ENCODE measurements around the gene PSMA7. TPM values are rescaled to one million over a fixed set of nuclear protein-coding genes. Genes with fewer than 3 reads are reported as not detected.

Gene PSMA7
- total and polyA plus RNA-seq, 2 of the 8 experiments (the other 6 are each of a cell fraction or from before 2014, with no cell fraction given): 361 to 648 TPM

DNA sequence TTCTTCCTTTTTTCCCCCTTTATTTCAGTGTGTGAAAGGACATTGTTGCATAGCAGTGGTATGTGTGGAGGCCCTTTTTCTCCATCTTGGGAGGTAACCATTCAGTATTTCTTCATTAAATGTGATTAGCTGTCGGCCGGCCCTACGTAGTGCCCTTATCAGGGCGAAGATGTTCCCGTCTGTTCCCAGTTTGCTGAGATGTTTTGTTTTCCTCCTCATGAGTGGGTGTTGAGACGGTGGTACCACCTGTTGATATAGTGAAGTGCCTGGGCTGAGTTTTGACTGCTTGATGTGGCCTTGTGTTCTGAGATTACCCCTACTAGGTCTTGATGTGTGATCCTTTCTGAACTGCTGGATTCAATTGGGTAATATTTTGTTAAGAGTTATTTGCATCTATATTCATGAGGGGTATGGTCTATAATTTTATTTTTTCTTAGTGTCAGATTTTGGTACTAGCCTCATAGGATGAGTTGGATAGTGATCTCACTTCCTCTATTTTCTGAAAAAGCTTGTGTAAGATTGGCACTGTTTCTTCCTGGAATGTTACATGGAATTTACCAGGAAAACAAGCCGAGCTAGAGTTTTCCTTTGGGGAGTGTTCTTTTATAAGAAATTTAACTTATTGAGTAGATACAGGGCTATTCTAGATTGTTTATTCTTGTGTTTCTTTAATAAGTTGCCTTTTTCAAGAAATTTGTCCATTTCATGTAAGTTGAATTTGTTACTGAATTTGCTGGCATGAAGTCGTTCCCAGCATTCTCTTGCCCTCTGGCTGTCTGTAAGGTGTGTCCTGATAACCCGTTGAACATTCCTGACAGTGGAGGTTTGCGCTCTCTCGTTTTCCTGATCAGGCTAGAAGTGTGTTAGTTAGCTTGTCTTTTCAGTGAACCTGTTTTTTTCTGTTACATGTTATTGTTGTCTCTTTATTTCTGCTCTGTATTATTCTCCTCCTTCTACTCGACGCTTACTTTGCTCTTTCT lies 44.0 kb upstream of the PSMA7 start (continued):
- TF ChIP-seq, protein P1, sequence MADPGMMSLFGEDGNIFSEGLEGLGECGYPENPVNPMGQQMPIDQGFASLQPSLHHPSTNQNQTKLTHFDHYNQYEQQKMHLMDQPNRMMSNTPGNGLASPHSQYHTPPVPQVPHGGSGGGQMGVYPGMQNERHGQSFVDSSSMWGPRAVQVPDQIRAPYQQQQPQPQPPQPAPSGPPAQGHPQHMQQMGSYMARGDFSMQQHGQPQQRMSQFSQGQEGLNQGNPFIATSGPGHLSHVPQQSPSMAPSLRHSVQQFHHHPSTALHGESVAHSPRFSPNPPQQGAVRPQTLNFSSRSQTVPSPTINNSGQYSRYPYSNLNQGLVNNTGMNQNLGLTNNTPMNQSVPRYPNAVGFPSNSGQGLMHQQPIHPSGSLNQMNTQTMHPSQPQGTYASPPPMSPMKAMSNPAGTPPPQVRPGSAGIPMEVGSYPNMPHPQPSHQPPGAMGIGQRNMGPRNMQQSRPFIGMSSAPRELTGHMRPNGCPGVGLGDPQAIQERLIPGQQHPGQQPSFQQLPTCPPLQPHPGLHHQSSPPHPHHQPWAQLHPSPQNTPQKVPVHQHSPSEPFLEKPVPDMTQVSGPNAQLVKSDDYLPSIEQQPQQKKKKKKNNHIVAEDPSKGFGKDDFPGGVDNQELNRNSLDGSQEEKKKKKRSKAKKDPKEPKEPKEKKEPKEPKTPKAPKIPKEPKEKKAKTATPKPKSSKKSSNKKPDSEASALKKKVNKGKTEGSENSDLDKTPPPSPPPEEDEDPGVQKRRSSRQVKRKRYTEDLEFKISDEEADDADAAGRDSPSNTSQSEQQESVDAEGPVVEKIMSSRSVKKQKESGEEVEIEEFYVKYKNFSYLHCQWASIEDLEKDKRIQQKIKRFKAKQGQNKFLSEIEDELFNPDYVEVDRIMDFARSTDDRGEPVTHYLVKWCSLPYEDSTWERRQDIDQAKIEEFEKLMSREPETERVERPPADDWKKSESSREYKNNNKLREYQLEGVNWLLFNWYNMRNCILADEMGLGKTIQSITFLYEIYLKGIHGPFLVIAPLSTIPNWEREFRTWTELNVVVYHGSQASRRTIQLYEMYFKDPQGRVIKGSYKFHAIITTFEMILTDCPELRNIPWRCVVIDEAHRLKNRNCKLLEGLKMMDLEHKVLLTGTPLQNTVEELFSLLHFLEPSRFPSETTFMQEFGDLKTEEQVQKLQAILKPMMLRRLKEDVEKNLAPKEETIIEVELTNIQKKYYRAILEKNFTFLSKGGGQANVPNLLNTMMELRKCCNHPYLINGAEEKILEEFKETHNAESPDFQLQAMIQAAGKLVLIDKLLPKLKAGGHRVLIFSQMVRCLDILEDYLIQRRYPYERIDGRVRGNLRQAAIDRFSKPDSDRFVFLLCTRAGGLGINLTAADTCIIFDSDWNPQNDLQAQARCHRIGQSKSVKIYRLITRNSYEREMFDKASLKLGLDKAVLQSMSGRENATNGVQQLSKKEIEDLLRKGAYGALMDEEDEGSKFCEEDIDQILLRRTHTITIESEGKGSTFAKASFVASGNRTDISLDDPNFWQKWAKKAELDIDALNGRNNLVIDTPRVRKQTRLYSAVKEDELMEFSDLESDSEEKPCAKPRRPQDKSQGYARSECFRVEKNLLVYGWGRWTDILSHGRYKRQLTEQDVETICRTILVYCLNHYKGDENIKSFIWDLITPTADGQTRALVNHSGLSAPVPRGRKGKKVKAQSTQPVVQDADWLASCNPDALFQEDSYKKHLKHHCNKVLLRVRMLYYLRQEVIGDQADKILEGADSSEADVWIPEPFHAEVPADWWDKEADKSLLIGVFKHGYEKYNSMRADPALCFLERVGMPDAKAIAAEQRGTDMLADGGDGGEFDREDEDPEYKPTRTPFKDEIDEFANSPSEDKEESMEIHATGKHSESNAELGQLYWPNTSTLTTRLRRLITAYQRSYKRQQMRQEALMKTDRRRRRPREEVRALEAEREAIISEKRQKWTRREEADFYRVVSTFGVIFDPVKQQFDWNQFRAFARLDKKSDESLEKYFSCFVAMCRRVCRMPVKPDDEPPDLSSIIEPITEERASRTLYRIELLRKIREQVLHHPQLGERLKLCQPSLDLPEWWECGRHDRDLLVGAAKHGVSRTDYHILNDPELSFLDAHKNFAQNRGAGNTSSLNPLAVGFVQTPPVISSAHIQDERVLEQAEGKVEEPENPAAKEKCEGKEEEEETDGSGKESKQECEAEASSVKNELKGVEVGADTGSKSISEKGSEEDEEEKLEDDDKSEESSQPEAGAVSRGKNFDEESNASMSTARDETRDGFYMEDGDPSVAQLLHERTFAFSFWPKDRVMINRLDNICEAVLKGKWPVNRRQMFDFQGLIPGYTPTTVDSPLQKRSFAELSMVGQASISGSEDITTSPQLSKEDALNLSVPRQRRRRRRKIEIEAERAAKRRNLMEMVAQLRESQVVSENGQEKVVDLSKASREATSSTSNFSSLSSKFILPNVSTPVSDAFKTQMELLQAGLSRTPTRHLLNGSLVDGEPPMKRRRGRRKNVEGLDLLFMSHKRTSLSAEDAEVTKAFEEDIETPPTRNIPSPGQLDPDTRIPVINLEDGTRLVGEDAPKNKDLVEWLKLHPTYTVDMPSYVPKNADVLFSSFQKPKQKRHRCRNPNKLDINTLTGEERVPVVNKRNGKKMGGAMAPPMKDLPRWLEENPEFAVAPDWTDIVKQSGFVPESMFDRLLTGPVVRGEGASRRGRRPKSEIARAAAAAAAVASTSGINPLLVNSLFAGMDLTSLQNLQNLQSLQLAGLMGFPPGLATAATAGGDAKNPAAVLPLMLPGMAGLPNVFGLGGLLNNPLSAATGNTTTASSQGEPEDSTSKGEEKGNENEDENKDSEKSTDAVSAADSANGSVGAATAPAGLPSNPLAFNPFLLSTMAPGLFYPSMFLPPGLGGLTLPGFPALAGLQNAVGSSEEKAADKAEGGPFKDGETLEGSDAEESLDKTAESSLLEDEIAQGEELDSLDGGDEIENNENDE (IDR thresholded peaks at IDR 0.05; ENCODE audit: insufficient replicate concordance, low read length): no peak
- TF ChIP-seq KDM5A (IDR thresholded peaks at IDR 0.05; ENCODE audit: low read length) (no peak), KDM4A (IDR thresholded peaks at IDR 0.05; ENCODE audit: low read depth, low read length, severe bottlenecking) (no peak), FOSL1 (IDR thresholded peaks at IDR 0.05; ENCODE audit: insufficient read depth, low read depth, low read length) (no peak)
